NCI-H82 treated with DMSO at 0.1 percent for 48 hours (cell line): Measurements from ENCODE around the gene PGA4.
"Not testable (repeated sequence)": the region's sequence is repeated elsewhere in the genome, so short reads cannot be mapped to it uniquely, and the experiment has no call there.

ENCODE experiments used
- DNase-seq: peaks from one replicate; lab custom pipeline; 2025; ENCODE audit not compliant: unreplicated experiment; lab: John Stamatoyannopoulos, UW

PGA4 gene

GRCh38 chr11:61203873-61204272 lies 18.3 kb upstream of the PGA4 start:
- DNase-seq = not testable (repeated sequence)

DNA sequence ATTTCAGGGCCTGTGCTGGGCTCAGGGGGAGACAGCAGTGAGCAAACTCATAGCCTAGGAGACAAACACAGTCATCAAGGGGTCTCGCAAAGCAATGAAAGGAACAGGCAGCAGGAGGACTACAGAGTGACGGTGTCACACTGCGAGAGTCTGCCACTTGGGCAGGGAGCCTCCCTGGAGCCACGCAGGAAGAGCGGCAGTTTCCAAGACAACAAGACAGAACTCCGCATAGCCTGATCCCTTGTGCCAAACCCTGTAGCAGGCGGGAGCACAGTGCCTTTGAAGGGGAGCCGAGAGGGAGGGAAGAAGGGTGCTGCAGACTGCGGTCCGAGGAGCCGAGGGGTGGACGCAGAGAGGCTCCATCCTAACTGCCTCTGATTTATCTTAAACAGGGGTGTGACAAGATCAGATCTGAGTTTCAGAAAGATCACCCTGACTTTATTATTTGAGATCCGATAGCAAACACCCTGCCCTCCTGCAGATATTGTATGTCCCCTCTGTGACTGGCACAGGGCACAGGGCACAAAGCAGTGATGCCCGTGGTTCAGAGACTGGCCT lies 17.6 kb upstream of the PGA4 start:
- not testable (repeated sequence) for DNase-seq

- not testable (repeated sequence) for DNase-seq
These were observed 14.4 kb upstream of the PGA4 start for GRCh38 chr11:61207636-61208310.

GRCh38 chr11:61210629-61211028 lies 11.5 kb upstream of the PGA4 start:
- DNase-seq = not testable (repeated sequence)

DNA sequence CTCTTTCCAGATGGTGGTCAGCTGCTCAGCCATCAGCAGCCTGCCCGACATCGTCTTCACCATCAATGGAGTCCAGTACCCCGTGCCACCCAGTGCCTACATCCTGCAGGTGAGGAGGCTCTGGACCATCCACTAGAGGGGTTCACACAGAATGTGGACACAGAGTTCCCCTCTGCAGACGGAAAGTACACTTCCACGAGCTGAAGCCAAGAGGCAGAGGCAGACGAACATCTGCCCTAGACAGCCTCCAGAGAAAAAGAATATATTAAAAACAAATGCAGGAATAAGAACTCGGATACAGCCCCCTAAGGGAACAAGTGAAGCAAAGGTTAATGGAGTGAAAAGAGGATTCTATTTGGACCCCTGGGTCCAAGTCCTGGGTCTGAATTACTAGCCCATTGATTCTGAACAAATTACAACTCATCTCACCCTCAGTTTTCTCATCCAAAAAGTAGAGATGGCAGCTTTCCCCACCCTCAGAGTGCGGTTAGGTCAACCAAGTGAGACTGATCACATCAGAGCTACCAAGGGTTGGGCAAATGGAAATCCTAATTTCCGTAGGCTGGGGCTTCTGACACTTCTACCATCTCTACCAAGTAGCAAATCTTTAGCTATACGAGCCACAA lies 10.7 kb upstream of the PGA4 start:
- not testable (repeated sequence) for DNase-seq

DNA sequence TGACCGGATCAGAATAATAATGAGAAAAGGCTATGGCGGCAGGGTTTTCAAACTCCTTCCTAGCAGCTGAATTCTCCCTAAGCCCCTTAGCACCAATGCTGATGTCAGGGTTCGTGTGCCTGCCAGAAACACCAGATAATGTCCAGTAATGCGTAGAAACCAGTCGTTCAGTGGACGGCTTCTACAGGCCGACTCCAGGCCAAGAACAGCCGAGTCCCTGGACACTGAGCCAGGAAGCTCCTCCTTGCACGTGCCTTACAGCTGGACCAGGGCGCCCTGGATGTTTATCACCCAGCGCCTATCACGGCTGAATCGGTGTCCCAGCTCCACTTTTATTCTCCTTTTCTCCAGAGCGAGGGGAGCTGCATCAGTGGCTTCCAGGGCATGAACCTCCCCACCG lies 9.9 kb upstream of the PGA4 start:
- not testable (repeated sequence) for DNase-seq

DNA sequence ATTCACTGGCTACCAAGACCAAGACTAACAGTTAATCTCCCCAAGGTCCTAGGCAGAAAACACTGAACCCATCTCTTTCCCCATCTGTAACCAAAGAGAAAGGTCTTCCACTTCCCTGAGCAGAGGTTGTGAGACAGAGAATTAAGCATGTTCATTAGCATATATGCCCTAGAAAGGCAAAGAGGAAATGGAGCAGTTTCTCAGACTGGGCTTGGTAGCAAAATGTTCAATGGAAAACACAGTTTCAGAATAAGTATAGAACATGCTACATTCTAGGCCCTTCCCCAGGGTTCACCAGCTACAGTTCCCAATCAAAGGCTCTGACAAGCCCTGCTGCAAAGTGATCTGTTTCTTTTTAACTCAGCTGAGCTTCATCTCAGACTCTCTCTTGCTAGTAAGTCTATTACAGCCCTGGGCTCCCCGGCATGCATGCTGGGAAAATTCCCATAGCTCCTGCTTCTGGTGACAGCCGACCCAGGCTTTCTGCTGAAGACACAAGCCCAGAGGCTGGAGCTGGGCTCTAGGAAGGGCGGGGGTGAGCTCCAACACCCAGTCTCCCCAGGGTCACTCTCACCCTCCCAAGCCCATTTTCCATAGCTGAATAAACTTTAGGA lies 8.3 kb upstream of the PGA4 start:
- not testable (repeated sequence) for DNase-seq

- not testable (repeated sequence) for DNase-seq
These were observed 3.8 kb upstream of the PGA4 start for GRCh38 chr11:61218306-61218705.

DNA sequence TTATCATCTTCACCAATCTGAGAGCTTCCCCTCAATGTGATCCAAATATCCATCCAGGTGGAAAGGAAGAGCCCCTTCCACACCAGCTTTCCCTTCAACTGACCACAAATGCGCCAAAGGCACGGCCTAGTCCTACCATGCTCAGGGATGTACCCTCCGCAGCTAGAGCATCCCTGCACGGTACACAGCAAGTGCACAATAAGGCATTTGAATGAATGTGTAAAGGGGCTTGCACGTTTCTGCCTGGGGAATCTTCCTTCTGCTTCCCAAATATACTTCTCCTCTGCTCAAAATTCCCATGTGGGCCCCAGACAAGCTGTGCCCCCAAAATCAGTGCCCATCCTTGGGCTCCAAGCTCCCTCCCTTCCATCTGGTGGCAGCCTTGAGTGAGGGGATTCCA lies 3.1 kb upstream of the PGA4 start:
- DNase-seq = not testable (repeated sequence)

DNA sequence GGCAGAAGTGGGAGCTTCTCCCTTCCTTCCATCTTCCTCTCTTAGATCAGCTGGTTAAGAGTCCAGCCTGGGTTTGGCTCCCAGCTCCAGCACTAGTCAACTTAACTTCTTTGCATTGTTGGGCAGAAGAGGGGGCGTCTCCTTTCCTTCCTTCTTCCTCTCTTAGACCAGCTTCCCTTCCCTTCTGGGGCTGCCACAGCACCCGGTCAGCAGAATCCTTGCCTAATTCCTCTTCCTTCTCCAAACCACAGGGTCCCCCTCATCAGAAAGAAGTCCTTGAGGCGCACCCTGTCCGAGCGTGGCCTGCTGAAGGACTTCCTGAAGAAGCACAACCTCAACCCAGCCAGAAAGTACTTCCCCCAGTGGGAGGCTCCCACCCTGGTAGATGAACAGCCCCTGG lies 545 bp downstream of the PGA4 start:
- DNase-seq = not testable (repeated sequence)

- not testable (repeated sequence) for DNase-seq
These were observed 4.5 kb downstream of the PGA4 start for GRCh38 chr11:61226457-61227137.

- not testable (repeated sequence) for DNase-seq
These were observed 7.3 kb downstream of the PGA4 start for GRCh38 chr11:61229458-61229857.

GRCh38 chr11:61231033-61231432 lies 8.9 kb downstream of the PGA4 start:
- DNase-seq = not testable (repeated sequence)

DNA sequence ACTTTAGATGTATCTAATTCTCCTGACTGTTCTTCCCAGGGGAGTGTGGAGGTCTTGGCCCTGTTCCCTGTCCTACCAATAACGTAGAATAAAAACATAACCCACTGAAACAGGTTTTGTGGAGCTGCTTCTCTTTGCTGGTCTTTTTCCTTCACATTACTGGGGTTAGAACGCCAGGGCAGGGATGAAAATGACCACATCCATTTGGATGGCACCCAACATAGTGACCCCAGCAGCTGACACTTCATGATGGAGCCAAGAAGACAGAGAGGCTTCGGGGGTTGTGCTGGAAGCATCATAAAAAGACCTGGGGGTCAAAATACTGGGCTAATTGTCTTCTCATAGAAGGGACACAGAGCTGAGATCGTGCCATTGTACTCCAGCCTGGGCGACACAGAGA lies 9.4 kb downstream of the PGA4 start:
- not testable (repeated sequence) for DNase-seq

DNA sequence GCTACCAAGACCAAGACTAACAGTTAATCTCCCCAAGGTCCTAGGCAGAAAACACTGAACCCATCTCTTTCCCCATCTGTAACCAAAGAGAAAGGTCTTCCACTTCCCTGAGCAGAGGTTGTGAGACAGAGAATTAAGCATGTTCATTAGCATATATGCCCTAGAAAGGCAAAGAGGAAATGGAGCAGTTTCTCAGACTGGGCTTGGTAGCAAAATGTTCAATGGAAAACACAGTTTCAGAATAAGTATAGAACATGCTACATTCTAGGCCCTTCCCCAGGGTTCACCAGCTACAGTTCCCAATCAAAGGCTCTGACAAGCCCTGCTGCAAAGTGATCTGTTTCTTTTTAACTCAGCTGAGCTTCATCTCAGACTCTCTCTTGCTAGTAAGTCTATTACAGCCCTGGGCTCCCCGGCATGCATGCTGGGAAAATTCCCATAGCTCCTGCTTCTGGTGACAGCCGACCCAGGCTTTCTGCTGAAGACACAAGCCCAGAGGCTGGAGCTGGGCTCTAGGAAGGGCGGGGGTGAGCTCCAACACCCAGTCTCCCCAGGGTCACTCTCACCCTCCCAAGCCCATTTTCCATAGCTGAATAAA lies 10.5 kb downstream of the PGA4 start:
- DNase-seq = not testable (repeated sequence)

- DNase-seq = not testable (repeated sequence)
These were observed 15.0 kb downstream of the PGA4 start for GRCh38 chr11:61237130-61237529.

DNA sequence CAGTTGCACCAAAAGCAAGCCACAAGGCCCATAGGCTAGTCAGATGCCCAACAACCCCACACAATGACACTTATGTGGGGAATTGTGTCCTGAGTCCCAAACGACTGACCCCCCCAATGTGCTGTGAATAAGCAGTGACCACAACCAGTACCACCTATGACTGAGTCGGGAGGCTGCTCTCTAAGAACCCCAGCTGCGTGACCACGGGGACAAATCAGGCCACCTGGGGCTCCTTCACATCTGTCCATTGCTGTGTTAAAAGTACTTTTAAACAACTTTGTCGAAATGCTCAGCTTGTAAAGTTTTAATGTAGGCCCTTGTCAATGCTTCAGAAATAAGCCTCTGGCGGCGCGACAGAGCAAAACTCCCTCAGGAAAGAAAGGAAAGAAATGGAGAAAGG lies 18.1 kb downstream of the PGA4 start:
- DNase-seq = not testable (repeated sequence)

GRCh38 chr11:61240875-61241274 lies 18.7 kb downstream of the PGA4 start, which contains the start of gene PGA5:
Gene PGA5 (plus strand): TSS chr11:61241175. CDS start chr11:61241227, 52 bp downstream.
- DNase-seq = not testable (repeated sequence)

DNA sequence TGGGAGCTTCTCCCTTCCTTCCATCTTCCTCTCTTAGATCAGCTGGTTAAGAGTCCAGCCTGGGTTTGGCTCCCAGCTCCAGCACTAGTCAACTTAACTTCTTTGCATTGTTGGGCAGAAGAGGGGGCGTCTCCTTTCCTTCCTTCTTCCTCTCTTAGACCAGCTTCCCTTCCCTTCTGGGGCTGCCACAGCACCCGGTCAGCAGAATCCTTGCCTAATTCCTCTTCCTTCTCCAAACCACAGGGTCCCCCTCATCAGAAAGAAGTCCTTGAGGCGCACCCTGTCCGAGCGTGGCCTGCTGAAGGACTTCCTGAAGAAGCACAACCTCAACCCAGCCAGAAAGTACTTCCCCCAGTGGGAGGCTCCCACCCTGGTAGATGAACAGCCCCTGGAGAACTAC lies 19.4 kb downstream of the PGA4 start:
- not testable (repeated sequence) for DNase-seq

DNA sequence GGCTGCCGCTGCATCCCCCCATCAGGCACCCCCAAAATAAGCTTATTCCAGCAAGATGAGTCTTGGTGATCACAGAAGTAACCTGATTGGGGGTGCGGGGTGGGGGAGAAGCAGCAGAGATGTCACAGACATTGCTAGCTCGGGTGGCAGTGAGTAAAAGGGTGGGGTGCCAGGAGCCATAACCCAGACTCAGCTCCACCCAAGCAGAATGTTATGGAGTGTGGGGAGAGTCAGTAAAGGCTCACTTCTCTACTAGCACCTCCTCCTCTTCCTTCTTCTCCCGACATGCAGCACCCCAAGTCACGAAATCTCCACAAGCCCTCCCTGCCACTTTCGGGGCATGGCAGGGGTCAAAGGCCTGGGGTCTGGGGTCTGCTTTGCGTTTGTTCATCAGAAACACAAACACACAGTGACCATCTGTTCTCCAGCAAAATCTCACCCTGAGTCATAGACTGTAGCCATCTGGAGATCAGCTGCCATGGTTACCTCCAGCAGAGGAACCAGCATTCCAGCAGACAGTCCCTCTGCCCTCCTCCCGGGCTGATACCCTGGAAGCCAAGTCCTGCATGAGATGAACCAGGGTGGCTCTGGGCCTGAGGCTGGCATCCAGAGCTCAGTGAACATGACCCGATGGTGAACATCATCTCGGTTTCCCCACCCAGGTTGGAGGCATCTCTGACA lies 23.3 kb downstream of the PGA4 start:
- not testable (repeated sequence) for DNase-seq
